Effector memory CD4-positive, alpha-beta T cell (primary cell): ENCODE results near the gene RNU6-7.

Experiments
- DNase-seq, 3 donors: peaks; one replicate each; pipeline ENCODE4 v3.0.0-alpha.2; 2020
- H3K27ac ChIP-seq: 2 replicates; pipeline ENCODE4 v1.7.0; 2013; ENCODE audit warnings: mild to moderate bottlenecking, low read length, moderate library complexity; ENCODE audit not compliant: insufficient read depth, poor library complexity, severe bottlenecking
- H3K27me3 ChIP-seq: replicated peaks from 2 replicates; pipeline ENCODE4 v1.7.0; 2013; ENCODE audit warnings: mild to moderate bottlenecking, low read length; ENCODE audit not compliant: insufficient read depth, control insufficient read depth, poor library complexity, severe bottlenecking
- H3K36me3 ChIP-seq: 2 replicates; pipeline ENCODE4 v1.7.0; 2013; ENCODE audit warnings: mild to moderate bottlenecking, low read length, moderate library complexity; ENCODE audit not compliant: control insufficient read depth, insufficient read depth
- H3K4me1 ChIP-seq: 2 replicates; pipeline ENCODE4 v1.7.0; 2013; ENCODE audit warnings: low read length, mild to moderate bottlenecking; ENCODE audit not compliant: control insufficient read depth, insufficient read depth, poor library complexity, severe bottlenecking
- H3K4me3 ChIP-seq: 2 replicates; pipeline ENCODE4 v1.7.0; 2013; ENCODE audit warnings: low read length, low read depth, mild to moderate bottlenecking; ENCODE audit not compliant: insufficient read depth, poor library complexity, severe bottlenecking
- H3K9me3 ChIP-seq: 2 replicates; pipeline ENCODE4 v1.7.0; 2013; ENCODE audit warnings: mild to moderate bottlenecking, low read length, moderate library complexity; ENCODE audit not compliant: control insufficient read depth

The RNU6-7 gene

DNA sequence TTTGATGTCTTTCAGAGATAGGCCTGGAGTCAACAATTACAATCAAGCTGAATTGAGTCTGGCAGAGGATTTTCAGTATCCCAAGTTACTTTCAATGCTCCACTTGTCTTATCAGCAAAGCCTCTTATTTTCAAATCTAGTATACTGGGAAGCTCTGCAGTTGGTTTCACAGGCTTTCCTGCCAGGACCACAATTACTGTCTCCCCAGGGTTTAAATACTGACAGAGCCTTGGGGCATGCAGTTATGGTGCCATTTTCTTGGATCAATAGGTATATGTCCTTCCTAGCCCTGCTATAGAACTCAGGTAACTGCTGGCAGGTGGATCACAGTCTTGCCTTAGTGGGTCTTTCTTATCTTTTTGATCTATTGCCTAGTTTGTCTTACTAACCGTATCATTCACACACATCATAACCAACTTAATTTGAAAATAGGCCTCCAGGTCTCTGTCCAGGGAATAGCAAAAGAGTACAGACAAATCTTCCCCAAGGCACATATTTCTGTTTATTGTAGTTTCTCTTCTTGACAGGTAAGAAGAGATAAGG, 23.6 kb downstream of the RNU6-7 start:
- H3K9me3 ChIP-seq: no peaks in the 10 kb centered on the region
- H3K27ac ChIP-seq: no peak overlapping the region
- H3K27me3 ChIP-seq: no peaks in the 10 kb centered on the region
- no peak for DNase-seq
- H3K4me3 ChIP-seq: no peak overlapping the region
- H3K36me3 ChIP-seq: no peaks in the 10 kb centered on the region
- no peaks in the 10 kb centered on the region for H3K4me1 ChIP-seq

- Histone ChIP-seq H3K27me3 (no peaks in the 10 kb centered on the region), H3K9me3 (no peaks in the 10 kb centered on the region), H3K4me3 (no peak overlapping the region), H3K36me3 (no peaks in the 10 kb centered on the region), H3K4me1 (no peaks in the 10 kb centered on the region), H3K27ac (no peak overlapping the region)
- DNase-seq: no peak
Measured at GRCh38 chr14:32226056-32226455, 24.2 kb downstream of the RNU6-7 start.

DNA sequence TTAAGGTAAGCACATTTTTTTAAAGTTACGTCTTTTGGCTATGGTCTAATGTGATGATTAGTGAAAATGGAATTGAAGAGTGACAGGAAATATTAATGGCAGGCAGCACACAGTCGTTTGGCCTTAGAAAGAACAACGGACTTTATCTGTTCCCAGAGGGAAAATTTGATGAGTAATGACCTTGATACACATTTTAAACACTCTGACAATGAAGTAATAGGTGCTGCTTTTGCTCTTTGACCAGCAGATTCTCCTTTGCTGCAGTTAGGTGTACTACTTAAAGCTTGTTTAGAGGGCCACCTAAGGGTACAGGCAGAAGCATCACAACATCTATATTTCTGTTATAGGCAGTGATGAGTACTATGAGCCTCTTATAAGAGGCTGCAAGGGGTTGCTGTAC, 28.3 kb downstream of the RNU6-7 start:
- Histone ChIP-seq H3K4me1 (peaks cover 6% of the 10 kb centered on the region), H3K27me3 (no peaks in the 10 kb centered on the region), H3K27ac (no peak overlapping the region), H3K36me3 (no peaks in the 10 kb centered on the region), H3K4me3 (no peak overlapping the region), H3K9me3 (no peaks in the 10 kb centered on the region)
- DNase-seq: no peak

DNA sequence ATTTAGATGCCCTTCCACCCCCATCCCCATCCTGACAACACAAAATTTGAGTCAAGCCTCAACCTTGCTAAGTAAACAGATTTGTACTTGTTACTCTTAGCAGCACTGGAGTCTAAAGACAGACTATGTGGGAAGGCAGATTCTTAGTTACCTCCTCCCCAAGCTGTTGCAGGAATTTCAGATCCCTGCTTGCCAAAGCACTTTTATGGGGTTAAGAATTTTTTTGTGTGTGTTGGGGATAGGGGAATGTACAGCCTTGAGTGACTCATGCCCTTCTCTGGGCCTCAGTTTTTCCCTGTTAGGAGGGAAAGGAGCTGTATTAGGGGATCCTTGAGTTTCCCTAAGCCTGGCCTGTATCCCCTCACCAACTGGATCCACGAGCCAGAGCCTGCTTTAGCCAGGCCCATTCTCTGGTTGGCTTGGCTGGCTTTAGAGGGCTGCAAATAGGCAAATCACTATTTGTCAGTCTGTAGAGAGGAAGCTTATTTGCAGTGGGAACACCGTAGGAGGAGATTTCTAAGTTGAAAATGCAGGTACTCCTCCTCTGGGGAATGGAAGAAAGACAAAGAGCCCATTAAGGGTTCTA, 28.9 kb downstream of the RNU6-7 start:
- no peaks in the 10 kb centered on the region for H3K36me3 ChIP-seq
- no peak overlapping the region for H3K4me3 ChIP-seq
- H3K27me3 ChIP-seq: no peaks in the 10 kb centered on the region
- no peak for DNase-seq
- H3K9me3 ChIP-seq: no peaks in the 10 kb centered on the region
- H3K4me1 ChIP-seq: peaks cover 6% of the 10 kb centered on the region
- H3K27ac ChIP-seq: no peak overlapping the region

DNA sequence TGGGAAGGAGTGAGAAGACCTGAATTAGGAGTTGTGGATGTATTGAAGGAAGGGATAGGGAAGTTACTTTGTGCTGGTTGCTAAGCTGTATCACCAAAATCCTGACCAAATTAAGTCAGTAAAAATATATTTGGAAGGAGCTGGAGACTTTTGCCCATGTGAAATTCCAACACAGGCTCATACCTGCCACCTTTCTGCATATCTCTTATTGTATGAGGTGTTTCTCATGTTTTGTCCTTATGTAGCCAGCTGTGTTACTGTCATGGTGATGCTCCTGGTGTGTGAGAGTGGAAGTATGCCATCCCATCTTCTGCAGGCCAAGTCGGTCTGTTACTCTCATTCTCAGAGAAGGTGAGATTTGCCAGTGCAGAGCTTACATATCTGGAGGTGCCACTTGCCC, 30.6 kb downstream of the RNU6-7 start:
- no peak for DNase-seq
- Histone ChIP-seq H3K4me3 (no peak overlapping the region), H3K4me1 (peaks cover 6% of the 10 kb centered on the region), H3K36me3 (no peaks in the 10 kb centered on the region), H3K9me3 (no peaks in the 10 kb centered on the region), H3K27ac (no peak overlapping the region), H3K27me3 (no peaks in the 10 kb centered on the region)

- H3K9me3 ChIP-seq: no peaks in the 10 kb centered on the region
- H3K4me1 ChIP-seq: peaks cover 6% of the 10 kb centered on the region
- H3K27me3 ChIP-seq: no peaks in the 10 kb centered on the region
- DNase-seq: no peak
- no peaks in the 10 kb centered on the region for H3K36me3 ChIP-seq
- H3K4me3 ChIP-seq: no peak overlapping the region
- H3K27ac ChIP-seq: no peak overlapping the region
Measured at GRCh38 chr14:32233260-32233659, 31.4 kb downstream of the RNU6-7 start.

GRCh38 chr14:32244404-32244803, 42.6 kb downstream of the RNU6-7 start:
- Histone ChIP-seq H3K27me3 (no peaks in the 10 kb centered on the region), H3K4me1 (no peaks in the 10 kb centered on the region), H3K27ac (no peak overlapping the region)

GRCh38 chr14:32246751-32247150, 44.9 kb downstream of the RNU6-7 start:
- no peaks in the 10 kb centered on the region for H3K36me3 ChIP-seq
- no peaks in the 10 kb centered on the region for H3K27me3 ChIP-seq
- no peak overlapping the region for H3K4me3 ChIP-seq
- H3K27ac ChIP-seq: no peak overlapping the region
- no peak for DNase-seq
- H3K4me1 ChIP-seq: no peaks in the 10 kb centered on the region
- no peaks in the 10 kb centered on the region for H3K9me3 ChIP-seq

More at GRCh38 chr14:32244404-32244803, 42.6 kb downstream of the RNU6-7 start:
- Histone ChIP-seq H3K36me3 (no peaks in the 10 kb centered on the region), H3K9me3 (no peaks in the 10 kb centered on the region), H3K4me3 (no peak overlapping the region)
- no peak for DNase-seq

DNA sequence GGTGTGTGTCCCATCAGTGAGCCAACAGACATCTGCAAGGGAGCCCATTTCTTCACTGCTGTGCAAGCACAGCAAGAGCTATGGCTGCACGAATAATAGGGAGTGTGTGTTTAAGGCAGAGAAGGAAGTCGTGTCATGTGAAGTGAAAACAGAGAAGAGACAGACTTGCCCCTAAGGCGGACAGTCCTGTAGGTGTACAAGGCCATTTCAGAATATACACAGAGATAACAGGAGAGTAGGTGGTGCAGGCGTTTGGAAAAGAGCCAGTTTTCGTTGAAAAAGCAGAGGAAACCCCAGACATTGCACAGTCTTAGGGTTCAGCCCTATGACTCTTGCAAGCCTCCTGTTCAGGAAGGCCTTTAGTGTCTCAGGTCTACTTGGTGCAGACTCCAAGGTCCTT, 47.5 kb downstream of the RNU6-7 start:
- H3K36me3 ChIP-seq: no peaks in the 10 kb centered on the region
- H3K27me3 ChIP-seq: no peaks in the 10 kb centered on the region
- no peak for DNase-seq
- H3K4me3 ChIP-seq: no peak overlapping the region
- no peaks in the 10 kb centered on the region for H3K9me3 ChIP-seq
- no peaks in the 10 kb centered on the region for H3K4me1 ChIP-seq
- H3K27ac ChIP-seq: no peak overlapping the region

GRCh38 chr14:32249780-32250179, 47.9 kb downstream of the RNU6-7 start:
- H3K4me3 ChIP-seq: no peak overlapping the region
- no peaks in the 10 kb centered on the region for H3K27me3 ChIP-seq
- H3K27ac ChIP-seq: no peak overlapping the region
- H3K4me1 ChIP-seq: no peaks in the 10 kb centered on the region
- H3K36me3 ChIP-seq: no peaks in the 10 kb centered on the region
- H3K9me3 ChIP-seq: no peaks in the 10 kb centered on the region
- no peak for DNase-seq
